AG20443 (cell line): ENCODE data around the gene SCAMP3.
"Not testable (repeated sequence)": the region's sequence is repeated elsewhere in the genome, so short reads cannot be mapped to it uniquely, and the experiment has no call there.

ENCODE experiments used
- DNase-seq: peaks from one replicate; pipeline ENCODE4 v3.0.0; 2012; ENCODE audit warnings: low spot score, mixed read lengths

The SCAMP3 gene

DNA sequence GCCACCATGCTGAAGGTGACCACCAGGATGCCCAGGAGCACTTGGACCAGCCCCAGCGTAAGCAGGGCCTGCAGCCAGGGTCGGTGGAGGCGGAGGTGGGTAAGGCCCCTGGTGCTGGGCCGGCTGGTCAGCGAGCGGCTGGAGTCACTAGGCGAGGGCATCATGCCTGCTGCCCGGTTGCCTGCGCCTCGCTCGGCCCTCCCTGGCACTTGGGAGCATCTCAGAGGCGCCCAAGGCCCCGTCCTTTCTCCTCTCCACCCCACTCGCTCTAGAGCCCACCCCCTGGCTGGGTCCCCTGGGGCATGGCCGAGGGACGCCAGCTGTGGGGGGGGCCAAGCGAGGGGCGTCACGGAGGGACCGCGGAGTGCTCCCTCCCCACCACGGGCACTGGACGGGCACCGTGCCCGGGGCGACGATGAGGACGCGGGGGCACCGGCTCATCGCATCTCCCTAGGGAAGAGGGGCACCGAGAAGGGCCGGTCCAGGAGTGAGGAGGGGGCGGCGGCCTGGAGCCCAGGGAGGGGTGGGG, 7.4 kb downstream of the SCAMP3 start:
- DNase-seq, result peak; percentile 35

DNA sequence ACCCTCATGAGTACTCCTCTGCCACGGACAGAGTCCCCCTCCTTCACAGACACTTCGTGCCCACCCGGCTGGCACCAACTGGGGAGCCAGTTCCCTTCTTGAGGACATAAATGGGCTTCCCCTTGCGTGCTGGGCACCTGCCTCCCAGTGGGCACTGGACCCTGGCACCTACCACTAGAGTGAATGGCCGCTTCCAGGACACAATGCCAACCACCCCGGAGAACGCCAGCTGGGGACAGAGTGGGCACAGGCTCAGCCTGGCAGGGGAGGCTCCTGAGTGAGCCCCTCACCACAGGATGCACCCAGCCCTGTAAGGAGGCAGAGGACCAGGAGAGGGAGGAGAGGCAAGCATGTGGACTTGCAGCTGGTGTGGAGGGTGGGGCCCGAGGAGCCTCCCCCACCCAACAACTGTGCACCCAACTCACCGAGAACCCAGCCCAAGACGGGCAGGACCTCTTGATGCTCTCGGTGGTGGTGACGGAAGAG, 7.9 kb downstream of the SCAMP3 start:
- no peak for DNase-seq

DNA sequence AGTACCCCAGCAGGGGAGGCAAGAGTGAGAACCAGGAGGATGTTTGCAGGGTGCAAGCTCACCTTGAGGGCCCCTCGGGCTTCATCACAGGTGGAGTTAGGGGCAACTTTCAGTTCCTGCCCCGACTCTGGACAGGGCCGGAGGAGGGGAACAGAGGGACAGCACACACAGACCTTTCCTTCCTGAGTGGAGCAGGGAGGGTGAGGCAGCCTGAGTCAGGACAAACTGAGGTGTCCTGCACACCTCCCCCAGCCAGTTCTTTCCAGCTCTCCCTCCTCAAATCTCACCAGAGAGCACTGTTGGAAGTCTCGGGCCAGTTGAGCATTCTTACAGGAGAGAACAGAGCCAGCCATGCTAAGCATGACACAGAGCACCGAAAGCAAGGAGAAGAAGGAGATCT, 8.4 kb downstream of the SCAMP3 start:
- DNase-seq, result no peak

DNA sequence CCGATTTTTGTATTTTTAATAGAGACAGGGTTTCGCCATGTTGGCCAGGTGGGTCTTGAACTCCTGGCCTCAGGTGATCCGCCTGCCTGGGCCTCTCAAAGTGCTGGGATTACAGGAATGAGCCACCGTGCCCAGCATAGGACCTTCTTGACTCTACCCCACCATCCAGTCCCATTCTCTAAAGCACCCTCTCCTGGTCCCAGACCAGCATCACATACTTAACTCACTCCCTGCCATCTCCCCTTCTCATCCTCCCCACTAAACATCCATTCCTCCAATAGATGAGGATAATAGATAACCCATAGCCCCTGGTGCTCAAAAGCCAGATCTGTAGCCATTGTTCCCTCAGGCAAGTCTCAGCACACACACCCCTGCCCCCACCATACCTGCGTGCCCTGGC, 9.0 kb downstream of the SCAMP3 start:
- DNase-seq, result no peak

DNA sequence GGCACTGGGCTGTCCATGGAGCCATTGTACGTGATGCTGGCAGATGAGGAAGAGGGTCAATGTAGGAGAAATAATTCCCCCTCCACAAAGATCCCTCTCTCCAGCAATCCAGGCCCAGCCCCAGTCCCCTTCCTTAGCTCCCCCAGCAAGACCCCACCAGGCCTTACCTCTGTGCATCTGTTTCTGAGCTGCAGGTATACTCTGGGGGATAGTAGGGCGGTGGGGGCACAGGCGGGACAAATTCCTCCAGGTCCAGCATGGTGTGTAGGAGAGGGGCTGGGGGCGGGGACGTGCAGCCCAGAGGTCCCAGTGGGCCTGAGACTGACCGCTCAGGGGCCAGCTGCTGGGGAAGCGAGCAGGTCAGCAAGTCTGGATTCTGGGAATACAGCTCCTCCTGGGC, 10.6 kb downstream of the SCAMP3 start:
- no peak for DNase-seq

DNA sequence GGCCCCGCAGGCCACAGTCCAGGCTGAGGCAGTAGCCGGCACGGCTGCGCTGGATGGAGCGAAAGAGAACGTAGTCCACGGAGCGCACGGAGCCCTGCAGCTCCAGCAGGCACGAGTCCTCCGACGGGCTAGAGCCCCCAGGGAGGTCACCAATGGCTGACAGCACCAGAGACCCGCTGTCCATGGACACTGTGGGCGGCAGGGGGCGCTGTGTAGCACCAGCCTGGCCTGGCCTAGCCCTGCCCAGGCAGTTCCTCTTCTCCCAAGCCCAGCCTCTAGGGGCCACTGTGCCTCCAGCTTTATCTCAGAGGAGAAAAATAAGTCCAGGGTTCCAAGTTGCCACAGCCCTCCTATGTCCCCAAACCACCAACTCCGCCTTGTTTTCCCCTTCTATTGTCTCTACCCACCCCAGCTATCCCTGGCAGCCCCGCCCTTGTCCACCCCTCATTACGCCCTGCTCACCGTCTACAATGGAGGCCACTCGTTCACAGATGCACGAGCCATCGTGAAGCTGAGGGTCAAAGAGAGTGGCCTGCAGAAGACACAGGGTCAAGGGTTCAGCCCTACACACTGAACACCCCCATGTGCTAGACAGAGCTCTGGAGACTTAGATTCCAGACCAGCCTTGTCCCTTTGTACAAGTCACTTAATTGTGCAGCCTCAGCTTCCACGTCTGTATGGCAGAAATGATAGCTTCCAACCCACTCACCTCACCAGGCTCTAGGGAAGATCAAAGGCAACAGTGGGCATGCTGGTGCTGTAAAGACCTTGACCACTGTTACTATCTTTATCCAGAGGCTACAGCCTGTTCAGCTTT, 11.3 kb downstream of the SCAMP3 start:
- DNase-seq, result peak; percentile 95

DNA sequence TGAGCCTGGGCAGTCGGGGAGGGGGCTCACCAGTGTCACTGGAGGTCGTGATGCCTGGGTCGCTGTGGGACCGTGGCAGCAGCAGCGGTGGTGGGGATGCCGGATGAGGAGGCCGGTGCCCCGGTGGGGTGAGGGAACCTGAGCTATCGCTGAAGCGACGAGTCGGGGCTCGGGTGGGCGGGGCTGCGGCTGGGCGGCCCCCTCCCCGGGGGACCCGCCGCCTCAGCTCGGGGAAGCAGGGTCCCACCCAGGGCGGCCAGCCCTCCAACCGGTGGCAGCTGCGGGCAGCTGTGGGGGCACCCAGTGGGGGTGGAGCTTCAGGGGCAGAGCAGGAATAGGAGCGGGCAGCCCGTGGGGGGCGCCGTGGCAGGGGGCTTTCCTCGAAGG, 11.9 kb downstream of the SCAMP3 start:
- no peak for DNase-seq

DNA sequence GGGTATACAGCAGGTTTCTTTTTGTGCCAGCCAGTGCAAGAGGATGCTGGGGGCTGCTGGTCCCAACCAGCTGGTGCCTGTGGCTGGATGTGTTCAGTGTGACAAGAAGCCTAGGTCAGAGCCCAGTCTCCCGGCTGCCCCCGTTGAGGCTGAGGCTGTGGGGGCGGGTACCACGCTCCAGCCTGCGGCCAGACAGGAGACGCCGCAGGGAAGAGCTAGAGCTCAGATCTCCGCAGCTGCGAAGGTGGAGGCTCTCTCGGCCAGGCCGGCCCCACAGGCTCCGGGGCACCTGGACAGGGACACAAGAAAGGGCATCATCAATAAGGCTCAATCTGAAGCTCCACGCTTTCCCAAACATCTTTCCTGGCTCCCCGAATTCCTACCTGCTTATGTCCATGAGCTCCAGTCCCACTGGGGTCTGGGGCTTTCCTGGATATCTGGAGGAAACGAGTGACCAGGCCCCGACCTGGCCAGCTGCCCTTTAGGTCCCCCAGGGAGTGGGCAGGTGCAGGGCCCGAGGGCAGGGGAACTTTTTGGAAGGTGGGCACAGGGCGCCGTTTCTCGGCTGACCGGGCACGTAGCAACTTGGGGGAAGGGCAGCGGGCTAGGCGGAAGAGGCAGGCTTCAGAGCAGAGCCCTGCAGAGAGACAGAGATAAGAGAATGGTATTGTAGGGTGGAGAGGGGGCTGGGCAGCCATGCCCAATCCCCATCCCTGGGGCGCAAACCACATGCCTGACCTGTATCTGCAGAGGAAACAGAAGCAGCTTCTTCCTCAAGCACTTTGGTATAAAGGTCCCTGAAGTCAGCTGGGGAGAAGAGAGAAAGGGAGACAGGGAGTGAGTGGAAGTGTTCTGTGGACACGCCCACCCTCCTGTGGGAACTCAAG, 14.2 kb downstream of the SCAMP3 start:
- DNase-seq, result no peak

DNA sequence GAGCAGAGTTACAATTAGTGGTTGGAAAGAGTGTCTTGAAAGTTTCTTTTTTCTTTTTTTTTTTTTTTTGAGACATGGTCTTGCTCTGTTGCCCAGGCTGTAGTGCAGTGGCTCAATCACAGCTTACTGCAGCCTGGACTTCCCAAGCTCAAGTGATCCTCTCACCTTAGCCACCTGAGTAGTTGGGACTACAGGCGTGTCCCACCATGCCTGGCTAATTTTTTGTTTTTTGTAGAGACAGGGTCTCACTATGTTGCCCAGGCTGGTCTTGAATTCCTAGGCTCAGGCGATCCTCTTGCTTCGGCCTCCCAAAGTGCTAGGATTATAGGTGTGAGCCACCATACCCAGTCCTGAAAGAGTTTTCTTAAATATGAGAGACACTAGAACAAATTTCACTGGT, 15.4 kb downstream of the SCAMP3 start:
- not testable (repeated sequence) for DNase-seq

DNA sequence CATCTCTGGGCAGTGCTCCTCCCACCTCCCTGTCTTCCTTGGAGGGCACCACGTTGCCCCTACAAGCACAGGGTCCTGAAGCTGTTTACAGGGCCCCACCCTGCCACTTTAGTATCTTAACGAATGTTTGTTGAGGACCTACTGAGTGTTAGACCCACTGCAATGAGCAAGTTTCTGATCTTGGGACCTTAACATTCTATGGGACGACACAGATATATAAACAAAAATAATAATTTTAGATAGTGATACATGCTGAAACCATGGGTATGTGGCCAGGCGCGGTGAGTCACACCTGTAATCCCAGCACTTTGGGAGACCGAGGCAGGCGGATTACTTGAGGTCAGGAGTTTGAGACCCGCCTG, 17.0 kb downstream of the SCAMP3 start:
- DNase-seq, result no peak

DNA sequence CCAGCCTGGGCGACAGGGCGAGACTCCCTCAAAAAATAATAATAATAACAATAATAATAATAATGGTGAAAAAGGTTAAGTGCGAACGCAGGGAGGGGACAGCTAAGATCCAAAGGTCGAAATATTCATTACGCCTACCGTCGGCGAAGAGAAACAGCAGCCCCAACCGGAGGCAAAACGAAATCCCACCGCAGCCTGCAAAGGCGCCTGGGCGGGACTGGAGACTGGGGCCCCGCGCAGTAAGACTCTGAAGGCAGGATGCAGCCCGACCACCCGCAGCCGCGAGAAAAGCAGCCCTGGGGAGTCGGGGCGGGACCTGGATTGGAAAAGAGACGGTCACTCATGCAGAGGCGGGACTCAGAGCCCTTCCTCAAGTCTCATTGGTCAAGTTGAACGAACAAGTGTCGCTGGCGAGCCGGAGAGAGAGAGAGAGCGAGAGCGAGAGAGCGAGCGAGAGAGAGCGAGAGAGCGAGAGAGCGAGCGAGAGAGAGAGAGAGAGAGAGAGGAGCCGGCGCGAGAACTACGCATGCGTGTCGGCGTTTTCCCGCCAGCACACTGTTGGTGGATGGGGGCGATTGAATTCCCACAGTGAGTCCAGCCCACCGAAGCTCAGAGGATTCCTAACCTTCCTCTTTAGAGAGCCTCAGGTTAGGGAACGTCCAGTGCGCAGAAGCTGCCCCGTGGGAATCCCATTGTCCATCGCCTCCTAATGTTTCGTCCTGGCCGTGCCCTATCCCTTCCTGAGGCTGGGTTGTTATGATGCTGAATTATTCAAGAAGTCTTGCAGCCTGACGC, 17.6 kb downstream of the SCAMP3 start:
- peak; percentile 95 for DNase-seq

DNA sequence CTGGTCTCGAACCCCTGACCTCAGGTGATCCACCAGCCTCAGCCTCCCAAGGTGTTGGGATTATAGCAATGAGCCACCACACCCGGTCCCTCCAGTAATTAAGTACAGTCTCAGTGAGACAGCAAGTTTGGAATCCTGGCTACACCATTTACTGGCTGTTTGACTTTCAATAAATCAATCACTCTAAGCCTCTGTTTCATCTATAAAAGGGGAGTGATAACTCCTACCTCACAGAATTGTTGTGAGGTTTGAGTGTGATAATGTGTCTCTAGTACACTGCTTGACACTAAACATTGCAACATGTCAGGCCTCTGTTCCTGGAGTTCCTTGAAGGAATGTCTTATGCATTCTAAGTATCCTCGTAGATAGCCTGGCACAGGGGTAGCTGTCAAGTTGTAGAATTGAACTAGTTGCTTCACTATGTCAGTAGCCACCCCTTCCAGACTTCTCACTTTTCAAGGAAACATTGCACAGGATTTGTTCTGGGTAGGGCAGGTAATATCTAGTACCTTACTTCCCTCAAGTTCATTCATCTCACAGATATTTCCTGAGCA, 19.3 kb downstream of the SCAMP3 start:
- DNase-seq, result no peak

DNA sequence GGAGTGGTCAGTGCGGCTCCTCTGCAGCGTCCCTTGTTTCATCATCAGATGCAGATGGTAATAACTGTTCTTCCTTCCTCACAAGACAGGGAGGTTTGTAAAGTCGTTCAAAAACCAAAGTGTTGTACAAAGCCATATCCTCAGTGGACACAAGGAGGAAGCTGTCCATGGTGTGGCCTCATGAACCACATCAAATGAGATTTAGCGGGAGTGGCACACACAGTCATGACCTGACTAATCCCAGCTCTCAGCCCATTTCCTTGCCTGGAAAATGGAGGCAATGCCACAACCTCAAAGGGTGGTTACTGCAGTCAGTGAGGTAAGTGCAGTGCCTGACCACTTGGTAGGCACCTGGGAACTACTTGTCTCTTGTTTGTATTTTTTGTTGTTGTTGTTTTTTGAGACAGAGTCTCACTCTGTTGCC, 20.3 kb downstream of the SCAMP3 start:
- DNase-seq, result no peak

DNA sequence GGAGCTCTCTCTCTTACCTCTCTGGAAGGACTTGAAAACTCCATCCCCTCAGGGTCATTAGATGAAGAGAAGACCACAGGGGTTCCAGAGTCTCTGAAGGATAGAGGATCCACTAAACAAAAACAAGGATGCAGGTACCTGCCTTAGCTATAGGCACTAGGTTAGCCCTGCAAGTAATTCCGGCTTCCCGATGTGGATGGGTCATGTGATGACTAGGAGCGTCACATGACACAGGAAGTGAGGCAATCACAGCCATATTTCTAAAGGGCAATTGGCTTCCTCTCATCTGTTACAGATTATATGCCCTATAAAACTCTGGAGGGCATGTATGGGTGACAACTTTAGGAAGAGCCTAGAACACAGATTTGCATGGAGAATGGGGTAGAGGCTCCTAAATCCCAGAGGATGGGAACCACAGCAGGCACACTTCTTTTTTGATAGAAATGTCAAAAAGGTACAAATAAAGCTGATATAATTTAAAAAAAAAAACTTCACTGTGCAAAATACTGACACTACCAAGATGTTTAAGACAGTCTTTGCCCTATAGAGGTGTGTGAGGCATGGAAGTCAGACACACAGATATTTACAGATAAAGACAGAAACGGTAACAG, 21.0 kb downstream of the SCAMP3 start:
- DNase-seq, result peak; percentile 75

DNA sequence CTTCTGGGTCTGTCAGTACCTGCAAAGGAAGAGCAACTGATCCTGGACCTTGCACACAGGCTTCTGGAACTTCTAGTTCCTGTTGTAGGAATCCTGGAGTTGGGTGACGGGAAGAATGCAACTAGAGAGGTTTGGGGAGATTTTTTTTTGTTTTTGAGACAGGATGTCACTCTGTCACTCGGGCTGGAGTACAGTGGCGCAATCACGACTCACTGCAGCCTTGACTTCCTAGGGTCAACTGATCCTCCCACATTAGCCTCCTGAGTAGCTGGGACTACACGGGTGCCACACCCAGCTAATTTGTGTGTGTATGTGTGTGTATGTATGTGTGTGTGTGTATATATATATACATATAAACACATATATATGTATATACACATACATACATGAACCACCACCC, 25.7 kb downstream of the SCAMP3 start:
- DNase-seq, result no peak

DNA sequence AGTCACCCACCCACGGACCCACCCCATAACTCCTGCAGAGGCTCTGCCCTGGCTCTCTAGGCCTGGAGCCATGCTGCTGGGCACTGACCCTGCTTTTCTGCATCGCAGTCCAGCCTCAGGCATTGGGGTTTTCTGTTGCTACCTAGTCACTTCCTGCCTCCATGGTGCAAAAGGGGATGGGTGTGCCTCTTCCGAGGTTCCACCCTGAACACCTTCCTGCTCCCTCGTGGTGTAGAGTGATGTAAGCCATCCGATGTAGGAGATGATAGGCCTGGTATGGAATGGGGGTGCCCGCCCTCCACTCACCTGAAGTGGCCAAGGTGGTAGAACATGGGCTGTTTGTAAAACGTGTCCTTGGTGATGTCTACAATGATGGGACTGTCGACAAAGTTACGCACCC, 26.8 kb downstream of the SCAMP3 start:
- DNase-seq, result not testable (repeated sequence)

DNA sequence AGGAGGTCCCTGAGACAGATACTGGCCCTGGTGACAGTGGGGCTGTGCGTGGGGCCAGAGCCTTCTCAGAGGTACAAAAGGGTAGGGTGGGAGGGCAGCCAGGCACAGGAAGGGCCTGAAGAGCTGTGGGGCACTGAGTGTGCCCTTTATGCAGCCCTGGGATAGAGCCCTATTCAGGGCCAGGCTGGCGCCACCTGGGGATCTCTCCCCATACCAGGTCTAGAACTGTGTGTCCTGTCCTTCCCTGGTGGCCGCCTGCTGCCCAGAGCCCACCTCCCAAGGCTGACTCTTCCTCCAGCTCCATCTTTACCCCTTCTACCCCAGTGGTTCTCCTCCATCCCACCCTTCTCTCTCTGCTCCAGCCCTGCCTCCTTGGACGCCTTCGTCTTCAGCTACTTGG, 28.7 kb downstream of the SCAMP3 start:
- DNase-seq, result not testable (repeated sequence)

DNA sequence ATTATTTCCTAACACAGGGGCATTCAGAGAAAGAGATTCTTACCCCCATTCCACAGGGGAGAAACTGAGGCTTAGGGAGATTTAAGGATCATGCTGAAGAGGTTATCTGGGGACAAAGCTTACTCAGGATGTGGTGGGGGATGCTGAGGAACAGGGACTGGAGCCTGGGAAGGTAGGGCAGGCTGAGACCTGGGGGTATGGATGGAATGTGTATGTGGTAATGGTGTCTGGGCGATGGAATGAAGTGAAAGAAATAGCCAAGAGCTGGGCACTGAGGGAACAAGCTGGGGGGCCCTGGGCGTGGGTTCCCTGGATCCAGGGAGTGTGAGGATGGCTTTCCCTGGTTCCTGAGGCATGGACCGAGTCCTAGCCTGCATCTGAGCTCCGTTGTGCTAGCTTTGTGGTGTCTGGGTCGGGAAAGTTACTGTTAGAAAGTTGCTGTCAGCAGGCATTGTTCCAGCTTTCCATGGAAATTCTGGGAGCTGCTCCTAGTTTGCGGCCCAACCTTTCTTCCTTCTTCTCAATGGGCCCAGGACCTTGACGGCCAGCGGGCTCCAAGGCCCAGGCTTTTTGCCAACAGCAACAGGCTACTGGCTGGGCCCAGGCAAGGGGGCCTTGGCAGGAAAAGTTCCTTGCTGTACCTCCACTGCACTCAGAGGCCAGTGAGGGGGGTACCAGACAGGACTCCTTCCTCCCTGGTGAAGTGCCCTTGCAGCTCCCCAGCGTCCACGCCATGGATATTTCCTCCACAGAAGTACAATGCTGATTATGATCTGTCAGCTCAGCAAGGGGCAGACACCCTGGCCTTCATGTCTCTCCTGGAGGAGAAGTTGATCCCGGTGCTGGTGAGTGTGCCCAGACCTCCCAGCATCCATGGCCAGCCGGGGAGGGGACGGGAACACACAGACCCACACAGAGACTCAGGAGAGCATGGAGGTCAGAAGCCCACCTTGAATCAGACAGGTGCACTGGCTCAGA, 29.9 kb downstream of the SCAMP3 start:
- peak; percentile 30 for DNase-seq

DNA sequence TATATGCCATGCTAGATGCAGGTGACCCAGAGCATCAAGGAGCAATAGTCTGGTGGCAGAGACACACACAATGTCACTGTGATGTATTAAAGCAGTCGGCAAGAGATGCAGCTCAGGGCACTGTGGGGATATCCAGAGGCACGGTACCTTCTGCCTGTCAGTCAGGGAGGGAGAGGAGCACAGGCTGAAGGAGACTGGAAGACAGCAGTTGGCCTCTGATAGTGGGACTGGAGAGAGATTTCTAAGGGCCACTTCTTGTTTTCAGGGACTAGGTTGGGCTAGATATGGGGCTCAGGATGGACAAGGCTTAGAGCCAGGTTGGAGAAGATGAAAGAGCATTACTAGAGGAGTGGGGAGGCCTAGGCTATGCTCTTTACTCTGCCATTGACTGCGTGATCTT, 30.9 kb downstream of the SCAMP3 start:
- DNase-seq, result not testable (repeated sequence)

DNA sequence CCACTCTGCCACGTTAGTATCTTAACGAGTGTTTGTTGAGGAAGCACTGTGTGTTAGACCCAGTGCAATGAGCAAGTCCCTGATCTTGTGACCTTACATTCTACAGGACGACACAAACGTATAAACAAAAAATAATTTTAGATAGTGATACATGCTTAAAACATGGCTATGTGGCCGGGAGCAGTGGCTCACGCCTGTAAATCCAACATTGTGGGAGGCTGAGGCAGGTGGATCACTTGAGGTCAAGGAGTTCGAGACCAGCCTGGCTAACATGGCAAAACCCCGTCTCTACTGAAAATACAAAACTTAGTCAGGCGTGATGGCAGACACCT, 34.1 kb downstream of the SCAMP3 start:
- DNase-seq, result no peak
